Spleen (tissue), 11 donors: ENCODE data around the gene RBX1. TPM values are rescaled to one million over a fixed set of nuclear protein-coding genes. Genes with fewer than 3 reads are reported as not detected.
A peak's percentile ranks its signal among the peaks of the same experiment; 100 is the strongest.

Source experiments
- DNase-seq: peaks from one replicate; pipeline ENCODE4 v3.0.0-alpha.2; 2020
- H3K27ac ChIP-seq, 8 donors: fragments of 200-600 bp; sonication (generic) in 7 of 8; 1 replicate in 4 of 8; 2 replicates in 4 of 8; pipeline versions ENCODE4 v1.5.0 to v1.8.0; 2016 to 2021; ENCODE audit warnings: inconsistent platforms in 4 of 8, mild to moderate bottlenecking in 4 of 8, moderate library complexity in 1 of 8
- H3K27me3 ChIP-seq, 7 donors: fragments of 200-600 bp; sonication (generic) in 6 of 7; replicated peaks in 1 of 7; 1 replicate in 4 of 7; 2 replicates in 3 of 7; pipeline versions ENCODE4 v1.5.0 to v1.8.0; 2016 to 2021; ENCODE audit warnings: inconsistent platforms in 3 of 7, mild to moderate bottlenecking in 1 of 7
- H3K36me3 ChIP-seq, 6 donors: fragments of 200-600 bp; sonication (generic) in 5 of 6; 1 replicate in 4 of 6; 2 replicates in 2 of 6; pipeline versions ENCODE4 v1.5.0 to v1.8.0; 2016 to 2021; ENCODE audit warnings: inconsistent platforms in 2 of 6
- H3K4me1 ChIP-seq, 6 donors: fragments of 200-600 bp; sonication (generic) in 5 of 6; 1 replicate in 3 of 6; 2 replicates in 3 of 6; pipeline versions ENCODE4 v1.5.0 to v1.8.0; 2016 to 2021; ENCODE audit warnings: inconsistent platforms in 3 of 6
- H3K4me3 ChIP-seq, 8 donors: fragments of 200-600 bp; sonication (generic) in 7 of 8; 1 replicate in 4 of 8; 2 replicates in 4 of 8; pipeline versions ENCODE4 v1.5.0 to v1.8.0; 2016 to 2021; ENCODE audit warnings: inconsistent platforms in 4 of 8, mild to moderate bottlenecking in 4 of 8, moderate library complexity in 2 of 8
- H3K9me3 ChIP-seq, 8 donors: fragments of 200-600 bp; sonication (generic) in 7 of 8; 1 replicate in 4 of 8; 2 replicates in 4 of 8; pipeline versions ENCODE4 v1.5.0 to v1.8.0; 2016 to 2021; ENCODE audit warnings: inconsistent platforms in 4 of 8
- POLR2A ChIP-seq, 3 donors: fragments of 450-650 bp; IDR thresholded peaks; one replicate each; pipeline ENCODE4 v1.5.1; 2017; ENCODE audit warnings: antibody characterized with exemption in 3 of 3, mild to moderate bottlenecking in 1 of 3
- POLR2AphosphoS5 ChIP-seq, 3 donors: sonication (generic); formaldehyde crosslinking; IDR thresholded peaks; one replicate each; pipeline ENCODE4 v1.5.1; 2017; ENCODE audit warnings: antibody characterized with exemption in 3 of 3
- WGBS, 5 donors: extraction: QIAGEN DNeasy Blood & Tissue Kit in 3 of 5; methylation state at CpG; one replicate each; pipeline versions ENCODE4 v1.1.5 to v1.1.7; 2013 to 2018; 5-methylcytosine and 5-hydroxymethylcytosine counted together
- intact Hi-C: fragments of 100-400 bp; cut with DNase I; formaldehyde crosslinking; loops from one replicate; pipeline ENCODE4 v1.15.0; 2023; ENCODE audit warnings: low total_unique reads
- polyA plus RNA-seq, 3 donors: library from polyadenylated mRNA; stranded (reverse); fragments of 200-250 nt; gene quantifications; one replicate each; pipeline ENCODE4 v1.2.1, GENCODE V29; 2013
- total RNA-seq, 7 donors: library from RNA; depleted of rRNA in 3 of 7; stranded (reverse); fragments of >200 nt in 3 of 7; fragmentation: NEBNext Ultra II Directional in 4 of 7; extraction: Animal tissue kit (Norgen Biotek cat#: 25700) in 4 of 7; gene quantifications; one replicate each; pipeline versions ENCODE4 v1.1.0 to v1.2.1, GENCODE V29; 2016 to 2021
- TF ChIP-seq, protein P1 (sequence below), 11 experiments: fragments of 200-600 bp in 7 of 11; fragments of 450-650 bp in 4 of 11; sonication (generic) in 4 of 11; IDR thresholded peaks in 8 of 11; conservative IDR thresholded peaks in 3 of 11; 1 replicate in 7 of 11; 2 replicates in 4 of 11; pipeline versions ENCODE4 v1.4.0 to v1.8.0; 2016 to 2021; ENCODE audit warnings: antibody characterized with exemption in 11 of 11, inconsistent platforms in 4 of 11, mild to moderate bottlenecking in 1 of 11
- donor health status: healthy with polysubstance abuse.
- donor health status: DM: no; HTN: no; CAD: no; lungs with moderate emphysema.
- donor health status: DM: no; HTN: no; CAD: no.
- donor health status: Bipolar disorder and iron deficiency.
- donor health status: healthy.
- donor health status: DM: no; HTN: no; CAD: no.
- donor health status: DM: yes; HTN: yes; CAD: no.

RBX1 gene
- total and polyA plus RNA-seq, 10 donors: 28.0 to 86.8 (median 41.7) TPM

GRCh38 chr22:40953471-40953870 lies 2.3 kb downstream of the RBX1 start:
- H3K27me3 ChIP-seq: no peaks in the 10 kb centered on the region
- DNase-seq: no peak
- TF ChIP-seq POLR2A (IDR thresholded peaks at IDR 0.05) (no peak), POLR2AphosphoS5 (IDR thresholded peaks at IDR 0.05) (no peak)
- TF ChIP-seq, protein P1, sequence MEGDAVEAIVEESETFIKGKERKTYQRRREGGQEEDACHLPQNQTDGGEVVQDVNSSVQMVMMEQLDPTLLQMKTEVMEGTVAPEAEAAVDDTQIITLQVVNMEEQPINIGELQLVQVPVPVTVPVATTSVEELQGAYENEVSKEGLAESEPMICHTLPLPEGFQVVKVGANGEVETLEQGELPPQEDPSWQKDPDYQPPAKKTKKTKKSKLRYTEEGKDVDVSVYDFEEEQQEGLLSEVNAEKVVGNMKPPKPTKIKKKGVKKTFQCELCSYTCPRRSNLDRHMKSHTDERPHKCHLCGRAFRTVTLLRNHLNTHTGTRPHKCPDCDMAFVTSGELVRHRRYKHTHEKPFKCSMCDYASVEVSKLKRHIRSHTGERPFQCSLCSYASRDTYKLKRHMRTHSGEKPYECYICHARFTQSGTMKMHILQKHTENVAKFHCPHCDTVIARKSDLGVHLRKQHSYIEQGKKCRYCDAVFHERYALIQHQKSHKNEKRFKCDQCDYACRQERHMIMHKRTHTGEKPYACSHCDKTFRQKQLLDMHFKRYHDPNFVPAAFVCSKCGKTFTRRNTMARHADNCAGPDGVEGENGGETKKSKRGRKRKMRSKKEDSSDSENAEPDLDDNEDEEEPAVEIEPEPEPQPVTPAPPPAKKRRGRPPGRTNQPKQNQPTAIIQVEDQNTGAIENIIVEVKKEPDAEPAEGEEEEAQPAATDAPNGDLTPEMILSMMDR (IDR thresholded peaks at IDR 0.05 in 8 of 11, conservative IDR thresholded peaks at IDR 0.05 in 3 of 11): no peak
- peaks cover 15 to 68% (median 35%) of the 10 kb centered on the region in 6 donors for H3K4me1 ChIP-seq
- intact Hi-C loops: loop anchor here (10.0 kb wide), 1 partner anchor 71 kb away; no protein-coding TSS in a partner anchor
- peak overlapping the region in 1 of 8 donors; percentile 29 for H3K4me3 ChIP-seq
- 63 to 73% (median 71%) methylated on average over 2 of the region's 2 CpGs for WGBS, 5 donors
- peak overlapping the region in 1 of 8 donors; percentile 9 for H3K27ac ChIP-seq
- no peaks in the 10 kb centered on the region for H3K9me3 ChIP-seq
- H3K36me3 ChIP-seq: peaks cover 0 to 54% (median 30%) of the 10 kb centered on the region in 6 donors

GRCh38 chr22:40954113-40954512 lies 2.9 kb downstream of the RBX1 start:
- TF ChIP-seq POLR2AphosphoS5 (IDR thresholded peaks at IDR 0.05) (no peak), POLR2A (IDR thresholded peaks at IDR 0.05) (no peak)
- TF ChIP-seq, protein P1 (IDR thresholded peaks at IDR 0.05 in 8 of 11, conservative IDR thresholded peaks at IDR 0.05 in 3 of 11): no peak
- peaks cover 0 to 60% (median 32%) of the 10 kb centered on the region in 6 donors for H3K36me3 ChIP-seq
- peaks cover 15 to 69% (median 35%) of the 10 kb centered on the region in 6 donors for H3K4me1 ChIP-seq
- H3K4me3 ChIP-seq: no peak overlapping the region
- H3K27me3 ChIP-seq: no peaks in the 10 kb centered on the region
- DNase-seq: no peak
- intact Hi-C loops: loop anchor here (10.0 kb wide), 1 partner anchor 71 kb away; no protein-coding TSS in a partner anchor
- 91 to 96% (median 93%) methylated on average over 4 of the region's 4 CpGs for WGBS, 5 donors
- H3K27ac ChIP-seq: peak overlapping the region in 1 of 8 donors; percentile 9
- no peaks in the 10 kb centered on the region for H3K9me3 ChIP-seq

GRCh38 chr22:40955571-40955970 lies 4.4 kb downstream of the RBX1 start:
- no peak overlapping the region for H3K4me3 ChIP-seq
- H3K9me3 ChIP-seq: no peaks in the 10 kb centered on the region
- H3K4me1 ChIP-seq: peaks cover 12 to 63% (median 27%) of the 10 kb centered on the region in 6 donors
- WGBS, 5 donors: 74 to 88% (median 84%) methylated on average over 3 of the region's 3 CpGs
- no peak for DNase-seq
- H3K27me3 ChIP-seq: no peaks in the 10 kb centered on the region
- TF ChIP-seq, protein P1 (IDR thresholded peaks at IDR 0.05 in 8 of 11, conservative IDR thresholded peaks at IDR 0.05 in 3 of 11): no peak
- no peak for TF ChIP-seq POLR2AphosphoS5 (IDR thresholded peaks at IDR 0.05)
- no peak for TF ChIP-seq POLR2A (IDR thresholded peaks at IDR 0.05)
- intact Hi-C loops: loop anchor here (10.0 kb wide), 1 partner anchor 69 kb away; no protein-coding TSS in a partner anchor
- no peak overlapping the region for H3K27ac ChIP-seq
- H3K36me3 ChIP-seq: peaks cover 0 to 75% (median 38%) of the 10 kb centered on the region in 6 donors

- no peaks in the 10 kb centered on the region for H3K9me3 ChIP-seq
- WGBS, 5 donors: 89 to 94% (median 91%) methylated on average over 7 of the region's 7 CpGs
- no peak overlapping the region for H3K4me3 ChIP-seq
- no peak overlapping the region for H3K27ac ChIP-seq
- H3K4me1 ChIP-seq: peaks cover 8 to 54% (median 17%) of the 10 kb centered on the region in 6 donors
- intact Hi-C loops: loop anchor here (10.0 kb wide), 1 partner anchor 67 kb away; no protein-coding TSS in a partner anchor
- no peaks in the 10 kb centered on the region for H3K27me3 ChIP-seq
- DNase-seq: no peak
- TF ChIP-seq POLR2A (IDR thresholded peaks at IDR 0.05) (no peak), POLR2AphosphoS5 (IDR thresholded peaks at IDR 0.05) (no peak)
- TF ChIP-seq, protein P1 (IDR thresholded peaks at IDR 0.05 in 8 of 11, conservative IDR thresholded peaks at IDR 0.05 in 3 of 11): no peak
- H3K36me3 ChIP-seq: peaks cover 3 to 93% (median 51%) of the 10 kb centered on the region in 6 donors
Observed at GRCh38 chr22:40957601-40958000, 6.4 kb downstream of the RBX1 start.
